Neural cell (in vitro differentiated cells): ENCODE data around the gene PODXL2.

Experiments
- EP300 ChIP-seq: fragments of 450-650 bp; conservative IDR thresholded peaks from 2 replicates; pipeline ENCODE4 v1.6.1; 2014; ENCODE audit warnings: antibody characterized with exemption, mild to moderate bottlenecking, moderate library complexity; ENCODE audit not compliant: poor library complexity, severe bottlenecking
- EZH2 ChIP-seq: fragments of 200-600, 300-800 bp; shearing (Covaris generic), sonication (generic); IDR thresholded peaks from 2 replicates; pipeline ENCODE4 v1.6.1; 2014; ENCODE audit warnings: antibody characterized with exemption, low read length, borderline replicate concordance, mild to moderate bottlenecking; ENCODE audit not compliant: insufficient read depth, poor library complexity, severe bottlenecking
- POLR2AphosphoS5 ChIP-seq: IDR thresholded peaks from 2 replicates; pipeline ENCODE4 v1.6.1; 2012
- TF ChIP-seq, protein P1 (sequence below): fragments of 450-650 bp; IDR thresholded peaks from 2 replicates; pipeline ENCODE4 v1.5.1; 2014; ENCODE audit warnings: antibody characterized with exemption, mild to moderate bottlenecking, moderate library complexity; ENCODE audit not compliant: poor library complexity, severe bottlenecking

DNA sequence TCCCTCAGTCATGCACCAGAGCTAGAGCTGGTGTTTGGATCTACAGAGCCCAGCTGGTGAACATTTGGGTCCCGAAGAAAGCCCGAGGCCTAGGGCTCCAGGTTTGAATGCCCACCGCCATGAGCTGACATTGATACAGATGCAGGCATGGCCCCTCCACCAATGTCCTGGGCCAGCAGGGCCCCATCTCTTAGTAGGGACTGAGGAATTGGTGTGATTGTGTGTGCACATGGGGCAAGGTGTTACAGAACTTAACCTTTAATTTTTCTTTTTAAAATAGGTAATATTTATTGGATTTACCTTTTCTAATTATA, 11.0 kb downstream of the PODXL2 start:
- TF ChIP-seq EP300 (no peak), POLR2AphosphoS5 (no peak), EZH2 (no peak)
- TF ChIP-seq, protein P1, sequence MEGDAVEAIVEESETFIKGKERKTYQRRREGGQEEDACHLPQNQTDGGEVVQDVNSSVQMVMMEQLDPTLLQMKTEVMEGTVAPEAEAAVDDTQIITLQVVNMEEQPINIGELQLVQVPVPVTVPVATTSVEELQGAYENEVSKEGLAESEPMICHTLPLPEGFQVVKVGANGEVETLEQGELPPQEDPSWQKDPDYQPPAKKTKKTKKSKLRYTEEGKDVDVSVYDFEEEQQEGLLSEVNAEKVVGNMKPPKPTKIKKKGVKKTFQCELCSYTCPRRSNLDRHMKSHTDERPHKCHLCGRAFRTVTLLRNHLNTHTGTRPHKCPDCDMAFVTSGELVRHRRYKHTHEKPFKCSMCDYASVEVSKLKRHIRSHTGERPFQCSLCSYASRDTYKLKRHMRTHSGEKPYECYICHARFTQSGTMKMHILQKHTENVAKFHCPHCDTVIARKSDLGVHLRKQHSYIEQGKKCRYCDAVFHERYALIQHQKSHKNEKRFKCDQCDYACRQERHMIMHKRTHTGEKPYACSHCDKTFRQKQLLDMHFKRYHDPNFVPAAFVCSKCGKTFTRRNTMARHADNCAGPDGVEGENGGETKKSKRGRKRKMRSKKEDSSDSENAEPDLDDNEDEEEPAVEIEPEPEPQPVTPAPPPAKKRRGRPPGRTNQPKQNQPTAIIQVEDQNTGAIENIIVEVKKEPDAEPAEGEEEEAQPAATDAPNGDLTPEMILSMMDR = no peak
